ENCODE measurements around the gene PAX7. TPM values are rescaled to one million over a fixed set of nuclear protein-coding genes. Genes with fewer than 3 reads are reported as not detected.
A peak's percentile ranks its signal among the peaks of the same experiment; 100 is the strongest.

PAX7 gene
- polyA plus RNA-seq, 1 of the 3 experiments (the other 2 are of a cell fraction): not detected

- H3K4me3 ChIP-seq (ENCODE audit: low read depth in 2 of 2, low read length in 1 of 2): no peak overlapping the region; a peak in 1 of 4 replicates
- H2AFZ ChIP-seq (ENCODE audit: low read depth): no peak overlapping the region
- no peaks in the 10 kb centered on the region for H3F3A ChIP-seq (replicated peaks; ENCODE audit: insufficient read depth)
- H3K27ac ChIP-seq (ENCODE audit: low read depth in 2 of 2, low read length in 1 of 2): no peak overlapping the region
- H4K20me1 ChIP-seq (ENCODE audit: insufficient read depth): no peaks in the 10 kb centered on the region
- no peak overlapping the region for H3K4me2 ChIP-seq
- H3K36me3 ChIP-seq (replicated peaks in 1 of 2; ENCODE audit: control insufficient read depth in 1 of 2, insufficient read depth in 2 of 2, low read length in 1 of 2): no peaks in the 10 kb centered on the region
- peaks cover 0 to 10% of the 10 kb centered on the region in 2 experiments; a peak in 1 of 4 replicates for H3K4me1 ChIP-seq (ENCODE audit: control insufficient read depth in 1 of 2, insufficient read depth in 2 of 2, low read depth in 1 of 2, low read length in 1 of 2)
- WGBS (ENCODE audit: low lambda C conversion rate): 16% methylated on average over 18 of the region's 20 CpGs
- H3K27me3 ChIP-seq (ENCODE audit: insufficient read depth): peaks cover 4% of the 10 kb centered on the region; the same call in 1 of the 2 replicates
- H3K9ac ChIP-seq: no peak overlapping the region
- DNase-seq: peak; percentile 77
- H3K9me3 ChIP-seq: no peaks in the 10 kb centered on the region
- no peaks in the 10 kb centered on the region for H3K79me2 ChIP-seq (ENCODE audit: insufficient read depth)
- ChIA-PET POLR2A (interaction anchor here (0.9 to 1.2 kb wide), 2 partner anchors 13 to 227 kb away, joined by 3 read pairs; no protein-coding TSS in a partner anchor), CTCF (interaction anchor here (0.6 to 6.5 kb wide), 108 partner anchors 10 to 706 kb away, joined by 3 to 350 read pairs (median 6); partner anchors contain the start of genes ALDH4A1 and PAX7)
- no peaks in the 10 kb centered on the region for H3K9me2 ChIP-seq
- no peak for TF ChIP-seq EZH2phosphoT487 (IDR thresholded peaks at IDR 0.05; ENCODE audit: borderline replicate concordance, low read depth)
- TF ChIP-seq TCF12 (IDR thresholded peaks at IDR 0.05): no peak
- no peak for TF ChIP-seq JUND (IDR thresholded peaks at IDR 0.05)
- TF ChIP-seq CTCF (IDR thresholded peaks at IDR 0.05): peak; percentile 93
- no peak for TF ChIP-seq TEAD4 (IDR thresholded peaks at IDR 0.05; ENCODE audit: borderline replicate concordance, insufficient read depth)
- TF ChIP-seq RAD21 (IDR thresholded peaks at IDR 0.05; ENCODE audit: low read length): peak; percentile 94
- TF ChIP-seq EP300 (IDR thresholded peaks at IDR 0.05; ENCODE audit: borderline replicate concordance in 1 of 2, low read depth in 1 of 2, low read length in 1 of 2): no peak
- no peak for TF ChIP-seq TAF1 (IDR thresholded peaks at IDR 0.05; ENCODE audit: borderline replicate concordance, low read depth, low read length)
- TF ChIP-seq PBX3 (IDR thresholded peaks at IDR 0.05): no peak
- TF ChIP-seq FOSL2 (IDR thresholded peaks at IDR 0.05; ENCODE audit: borderline replicate concordance, low read depth): no peak
- no peak for TF ChIP-seq REST (IDR thresholded peaks at IDR 0.05; ENCODE audit: low read depth, low read length)
- TF ChIP-seq SIN3A (IDR thresholded peaks at IDR 0.05; ENCODE audit: borderline replicate concordance, low read depth, low read length): no peak
- no peak for TF ChIP-seq ZBTB33 (IDR thresholded peaks at IDR 0.05; ENCODE audit: borderline replicate concordance, low read depth)
- TF ChIP-seq USF1 (IDR thresholded peaks at IDR 0.05; ENCODE audit: borderline replicate concordance, low read depth): no peak
- peak; percentile 88 for TF ChIP-seq SMC3 (IDR thresholded peaks at IDR 0.05; ENCODE audit: low read depth, low read length)
- no peak for TF ChIP-seq GABPA (IDR thresholded peaks at IDR 0.05; ENCODE audit: low read depth)
- TF ChIP-seq RXRA (IDR thresholded peaks at IDR 0.05; ENCODE audit: borderline replicate concordance, low read depth): no peak
- TF ChIP-seq POLR2AphosphoS5 (IDR thresholded peaks at IDR 0.05; ENCODE audit: low read depth, low read length): no peak
- no peak for TF ChIP-seq IRF3 (IDR thresholded peaks at IDR 0.05; ENCODE audit: low read depth, low read length)
- TF ChIP-seq ELF1 (IDR thresholded peaks at IDR 0.05): no peak
- no peak for TF ChIP-seq CHD2 (IDR thresholded peaks at IDR 0.05; ENCODE audit: low read length, partially characterized antibody)
Measured at GRCh38 chr1:18597160-18598042, 33.2 kb upstream of the PAX7 start.

All from SK-N-SH (cell line).